K562 (cell line): ENCODE data around the gene CPZ. TPM values are rescaled to one million over a fixed set of nuclear protein-coding genes. Genes with fewer than 3 reads are reported as not detected.

Source experiments
- CHD7 ChIP-seq: fragments of 200-600 bp; sonication (generic); IDR thresholded peaks from one replicate; pipeline ENCODE4 v1.6.1; 2012; ENCODE audit warnings: mild to moderate bottlenecking, low read depth, low read length, inconsistent platforms
- HSF4 ChIP-seq: fragments of 250-450 bp; sonication (Bioruptor Pico); IDR thresholded peaks from 2 replicates; pipeline ENCODE4 v2.1.2; 2022; ENCODE audit warnings: mild to moderate bottlenecking, moderate library complexity, borderline replicate concordance
- ZNF24 ChIP-seq: fragments of 450-650 bp; IDR thresholded peaks from 2 replicates; pipeline ENCODE4 v1.6.1; 2016
- polyA plus RNA-seq, 8 experiments: library from polyadenylated mRNA; depleted of rRNA in 4 of 8; stranded (reverse) in 5 of 8; unstranded in 3 of 8; fragments of >200 nt; fragmentation: Nextera tagmentation in 2 of 8; fragmentation: Illumina TruSeq in 1 of 8; extraction: Ambion mirVana in 2 of 8; extraction: Trizol in 1 of 8; gene quantifications; 2 replicates each; pipeline versions ENCODE4 v1.2.1 to v1.2.3, GENCODE V29; 2011 to 2014; ENCODE audit warnings: inconsistent platforms in 1 of 8, missing spikeins in 1 of 8
- total RNA-seq, 7 experiments: library from RNA; depleted of rRNA in 6 of 7; stranded (reverse); fragments of >200 nt in 6 of 7; fragmentation: Illumina TruSeq in 2 of 7; extraction: Trizol in 2 of 7; gene quantifications; 2 replicates each; pipeline versions ENCODE4 v1.2.1 to v1.2.3, GENCODE V29; 2011 to 2021; ENCODE audit warnings: low replicate concordance in 1 of 7
- TF ChIP-seq, protein P1 (sequence below): fragments of 450-650 bp; IDR thresholded peaks from 2 replicates; pipeline ENCODE4 v1.6.1; 2016; ENCODE audit warnings: mild to moderate bottlenecking, moderate library complexity

The CPZ gene
- total and polyA plus RNA-seq, 9 of the 15 experiments (the other 6 are each of a cell fraction or from before 2014, with no cell fraction given): 0.06 to 2.2 (median 1.2) TPM; not detected in 1

- TF ChIP-seq, protein P1, sequence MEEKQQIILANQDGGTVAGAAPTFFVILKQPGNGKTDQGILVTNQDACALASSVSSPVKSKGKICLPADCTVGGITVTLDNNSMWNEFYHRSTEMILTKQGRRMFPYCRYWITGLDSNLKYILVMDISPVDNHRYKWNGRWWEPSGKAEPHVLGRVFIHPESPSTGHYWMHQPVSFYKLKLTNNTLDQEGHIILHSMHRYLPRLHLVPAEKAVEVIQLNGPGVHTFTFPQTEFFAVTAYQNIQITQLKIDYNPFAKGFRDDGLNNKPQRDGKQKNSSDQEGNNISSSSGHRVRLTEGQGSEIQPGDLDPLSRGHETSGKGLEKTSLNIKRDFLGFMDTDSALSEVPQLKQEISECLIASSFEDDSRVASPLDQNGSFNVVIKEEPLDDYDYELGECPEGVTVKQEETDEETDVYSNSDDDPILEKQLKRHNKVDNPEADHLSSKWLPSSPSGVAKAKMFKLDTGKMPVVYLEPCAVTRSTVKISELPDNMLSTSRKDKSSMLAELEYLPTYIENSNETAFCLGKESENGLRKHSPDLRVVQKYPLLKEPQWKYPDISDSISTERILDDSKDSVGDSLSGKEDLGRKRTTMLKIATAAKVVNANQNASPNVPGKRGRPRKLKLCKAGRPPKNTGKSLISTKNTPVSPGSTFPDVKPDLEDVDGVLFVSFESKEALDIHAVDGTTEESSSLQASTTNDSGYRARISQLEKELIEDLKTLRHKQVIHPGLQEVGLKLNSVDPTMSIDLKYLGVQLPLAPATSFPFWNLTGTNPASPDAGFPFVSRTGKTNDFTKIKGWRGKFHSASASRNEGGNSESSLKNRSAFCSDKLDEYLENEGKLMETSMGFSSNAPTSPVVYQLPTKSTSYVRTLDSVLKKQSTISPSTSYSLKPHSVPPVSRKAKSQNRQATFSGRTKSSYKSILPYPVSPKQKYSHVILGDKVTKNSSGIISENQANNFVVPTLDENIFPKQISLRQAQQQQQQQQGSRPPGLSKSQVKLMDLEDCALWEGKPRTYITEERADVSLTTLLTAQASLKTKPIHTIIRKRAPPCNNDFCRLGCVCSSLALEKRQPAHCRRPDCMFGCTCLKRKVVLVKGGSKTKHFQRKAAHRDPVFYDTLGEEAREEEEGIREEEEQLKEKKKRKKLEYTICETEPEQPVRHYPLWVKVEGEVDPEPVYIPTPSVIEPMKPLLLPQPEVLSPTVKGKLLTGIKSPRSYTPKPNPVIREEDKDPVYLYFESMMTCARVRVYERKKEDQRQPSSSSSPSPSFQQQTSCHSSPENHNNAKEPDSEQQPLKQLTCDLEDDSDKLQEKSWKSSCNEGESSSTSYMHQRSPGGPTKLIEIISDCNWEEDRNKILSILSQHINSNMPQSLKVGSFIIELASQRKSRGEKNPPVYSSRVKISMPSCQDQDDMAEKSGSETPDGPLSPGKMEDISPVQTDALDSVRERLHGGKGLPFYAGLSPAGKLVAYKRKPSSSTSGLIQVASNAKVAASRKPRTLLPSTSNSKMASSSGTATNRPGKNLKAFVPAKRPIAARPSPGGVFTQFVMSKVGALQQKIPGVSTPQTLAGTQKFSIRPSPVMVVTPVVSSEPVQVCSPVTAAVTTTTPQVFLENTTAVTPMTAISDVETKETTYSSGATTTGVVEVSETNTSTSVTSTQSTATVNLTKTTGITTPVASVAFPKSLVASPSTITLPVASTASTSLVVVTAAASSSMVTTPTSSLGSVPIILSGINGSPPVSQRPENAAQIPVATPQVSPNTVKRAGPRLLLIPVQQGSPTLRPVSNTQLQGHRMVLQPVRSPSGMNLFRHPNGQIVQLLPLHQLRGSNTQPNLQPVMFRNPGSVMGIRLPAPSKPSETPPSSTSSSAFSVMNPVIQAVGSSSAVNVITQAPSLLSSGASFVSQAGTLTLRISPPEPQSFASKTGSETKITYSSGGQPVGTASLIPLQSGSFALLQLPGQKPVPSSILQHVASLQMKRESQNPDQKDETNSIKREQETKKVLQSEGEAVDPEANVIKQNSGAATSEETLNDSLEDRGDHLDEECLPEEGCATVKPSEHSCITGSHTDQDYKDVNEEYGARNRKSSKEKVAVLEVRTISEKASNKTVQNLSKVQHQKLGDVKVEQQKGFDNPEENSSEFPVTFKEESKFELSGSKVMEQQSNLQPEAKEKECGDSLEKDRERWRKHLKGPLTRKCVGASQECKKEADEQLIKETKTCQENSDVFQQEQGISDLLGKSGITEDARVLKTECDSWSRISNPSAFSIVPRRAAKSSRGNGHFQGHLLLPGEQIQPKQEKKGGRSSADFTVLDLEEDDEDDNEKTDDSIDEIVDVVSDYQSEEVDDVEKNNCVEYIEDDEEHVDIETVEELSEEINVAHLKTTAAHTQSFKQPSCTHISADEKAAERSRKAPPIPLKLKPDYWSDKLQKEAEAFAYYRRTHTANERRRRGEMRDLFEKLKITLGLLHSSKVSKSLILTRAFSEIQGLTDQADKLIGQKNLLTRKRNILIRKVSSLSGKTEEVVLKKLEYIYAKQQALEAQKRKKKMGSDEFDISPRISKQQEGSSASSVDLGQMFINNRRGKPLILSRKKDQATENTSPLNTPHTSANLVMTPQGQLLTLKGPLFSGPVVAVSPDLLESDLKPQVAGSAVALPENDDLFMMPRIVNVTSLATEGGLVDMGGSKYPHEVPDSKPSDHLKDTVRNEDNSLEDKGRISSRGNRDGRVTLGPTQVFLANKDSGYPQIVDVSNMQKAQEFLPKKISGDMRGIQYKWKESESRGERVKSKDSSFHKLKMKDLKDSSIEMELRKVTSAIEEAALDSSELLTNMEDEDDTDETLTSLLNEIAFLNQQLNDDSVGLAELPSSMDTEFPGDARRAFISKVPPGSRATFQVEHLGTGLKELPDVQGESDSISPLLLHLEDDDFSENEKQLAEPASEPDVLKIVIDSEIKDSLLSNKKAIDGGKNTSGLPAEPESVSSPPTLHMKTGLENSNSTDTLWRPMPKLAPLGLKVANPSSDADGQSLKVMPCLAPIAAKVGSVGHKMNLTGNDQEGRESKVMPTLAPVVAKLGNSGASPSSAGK: no peak
- TF ChIP-seq CHD7 (no peak), HSF4 (no peak), ZNF24 (no peak)
Observed at GRCh38 chr4:8612646-8613045, 20.1 kb downstream of the CPZ start (continued).
